HCT116 (cell line): Measurements from ENCODE around the gene GRIN1. TPM values are rescaled to one million over a fixed set of nuclear protein-coding genes. Genes with fewer than 3 reads are reported as not detected.

Source experiments
- ATAC-seq: fragments of 200-7000 bp; cut with Tn5 transposase; 2 replicates; pipeline ENCODE4 v1.9.1; 2020; ENCODE audit warnings: mild to moderate bottlenecking, moderate library complexity
- BruUV-seq: library from RNA; stranded (reverse); fragments of 400-500 nt; replicated peaks from 2 replicates; lab custom pipeline; 2021; lab: Mats Ljungman, UMichigan
- CTCF ChIA-PET: fragments of 300-600 bp; sonication (Branson Sonifier 250); formaldehyde crosslinking; loops from one replicate; lab custom pipeline; 2021; ENCODE audit warnings: antibody characterized with exemption; lab: Charles Lee
- POLR2A ChIA-PET: fragments of 300-600, 350-600 bp; sonication (Branson Sonifier 250); formaldehyde crosslinking; loops from one replicate; lab custom pipeline; 2021; ENCODE audit warnings: antibody characterized with exemption; lab: Charles Lee
- RAD21 ChIA-PET, 2 experiments: fragments of 300-600 bp; sonication (Branson Sonifier 250); formaldehyde crosslinking; loops; one replicate each; lab custom pipeline; 2023; ENCODE audit warnings: low total read pairs in 2 of 2; ENCODE audit not compliant: uncharacterized antibody in 2 of 2, unreplicated experiment in 2 of 2, low non-redundant PET in 1 of 2; lab: Charles Lee
- DNase-seq: peaks from one replicate; pipeline ENCODE4 v3.0.0-alpha.2; 2010; ENCODE audit warnings: low read depth, low spot score
- H2AFZ ChIP-seq: fragments of 200-600 bp; shearing (Covaris generic), sonication (generic); 2 replicates; pipeline ENCODE4 v1.6.1; 2017; ENCODE audit warnings: low read depth, mixed run types, mixed read lengths, antibody characterized with exemption, low read length; ENCODE audit not compliant: poor library complexity, severe bottlenecking
- H3K27ac ChIP-seq: 2 replicates; pipeline ENCODE4 v1.5.1; 2012; ENCODE audit warnings: low read depth, low read length
- H3K27me3 ChIP-seq: fragments of 200-600 bp; sonication (generic); 2 replicates; pipeline ENCODE4 v1.6.1; 2016; ENCODE audit warnings: mixed run types, low read length, mixed read lengths; ENCODE audit not compliant: insufficient read depth
- H3K36me3 ChIP-seq, 2 experiments: fragments of 200-500 bp in 1 of 2; fragments of 200-600 bp in 1 of 2; sonication (Bioruptor generic) in 1 of 2; sonication (generic) in 1 of 2; 2 replicates each; pipeline versions ENCODE4 v1.5.1 to v1.6.1; 2014 to 2016; ENCODE audit warnings: low read length in 2 of 2, inconsistent platforms in 1 of 2, mixed read lengths in 1 of 2, mixed run types in 1 of 2; ENCODE audit not compliant: insufficient read depth in 2 of 2, control insufficient read depth in 1 of 2
- H3K4me1 ChIP-seq, 2 experiments: fragments of 200-600 bp in 1 of 2; sonication (generic) in 1 of 2; 2 replicates each; pipeline versions ENCODE4 v1.5.1 to v1.6.1; 2012 to 2017; ENCODE audit warnings: low read length in 2 of 2, inconsistent platforms in 1 of 2, mild to moderate bottlenecking in 1 of 2, mixed read lengths in 1 of 2, mixed run types in 1 of 2, moderate library complexity in 1 of 2; ENCODE audit not compliant: insufficient read depth in 2 of 2, control insufficient read depth in 1 of 2
- H3K4me2 ChIP-seq: fragments of 200-600 bp; sonication (generic); 2 replicates; pipeline ENCODE4 v1.6.1; 2017; ENCODE audit warnings: mixed run types, low read length, mixed read lengths
- H3K4me3 ChIP-seq, 2 experiments: fragments of 200-600 bp in 1 of 2; sonication (generic) in 1 of 2; replicated peaks in 1 of 2; 2 replicates each; pipeline ENCODE4 v1.5.1; 2011 to 2016; ENCODE audit warnings: low read length in 2 of 2, control low read depth in 1 of 2, low read depth in 1 of 2, mild to moderate bottlenecking in 1 of 2, mixed read lengths in 1 of 2, mixed run types in 1 of 2
- H3K79me2 ChIP-seq: fragments of 200-600 bp; sonication (generic); 2 replicates; pipeline ENCODE4 v1.6.1; 2017; ENCODE audit warnings: mild to moderate bottlenecking, mixed run types, low read length, moderate library complexity, mixed read lengths; ENCODE audit not compliant: insufficient read depth
- H3K9ac ChIP-seq: fragments of 200-600 bp; sonication (generic); 2 replicates; pipeline ENCODE4 v1.6.1; 2016; ENCODE audit warnings: low read length, mixed read lengths
- H3K9me2 ChIP-seq: fragments of 200-600 bp; sonication (generic), shearing (Covaris generic); 2 replicates; pipeline ENCODE4 v1.6.1; 2017; ENCODE audit warnings: mixed run types, mild to moderate bottlenecking, moderate library complexity; ENCODE audit not compliant: insufficient read depth
- H3K9me3 ChIP-seq, 2 experiments: fragments of 200-500 bp in 1 of 2; fragments of 200-600 bp in 1 of 2; sonication (Bioruptor generic) in 1 of 2; sonication (generic) in 1 of 2; 2 replicates each; pipeline ENCODE4 v1.6.1; 2014 to 2017; ENCODE audit warnings: low read length in 2 of 2, mixed read lengths in 2 of 2, inconsistent platforms in 1 of 2, low read depth in 1 of 2, mild to moderate bottlenecking in 1 of 2, mixed run types in 1 of 2, moderate library complexity in 1 of 2; ENCODE audit not compliant: control insufficient read depth in 1 of 2, insufficient read depth in 1 of 2
- H4K20me1 ChIP-seq: fragments of 200-600 bp; sonication (generic), shearing (Covaris generic); 2 replicates; pipeline ENCODE4 v1.6.1; 2017; ENCODE audit warnings: mixed run types, mild to moderate bottlenecking, moderate library complexity; ENCODE audit not compliant: insufficient read depth
- CBX3 ChIP-seq: IDR thresholded peaks from 2 replicates; pipeline ENCODE4 v1.6.1; 2012; ENCODE audit warnings: low read depth
- CTCF ChIP-seq, 3 experiments: fragments of 200-600 bp in 1 of 3; sonication (generic) in 1 of 3; IDR thresholded peaks in 2 of 3; conservative IDR thresholded peaks in 1 of 3; 2 replicates each; pipeline ENCODE4 v1.5.1; 2012 to 2017; ENCODE audit warnings: low read depth in 2 of 3, low read length in 2 of 3, antibody characterized with exemption in 1 of 3, borderline replicate concordance in 1 of 3, control low read depth in 1 of 3, mild to moderate bottlenecking in 1 of 3, mixed read lengths in 1 of 3, mixed run types in 1 of 3, moderate library complexity in 1 of 3; ENCODE audit not compliant: insufficient read depth in 1 of 3
- EGR1 ChIP-seq: IDR thresholded peaks from 2 replicates; pipeline ENCODE4 v1.6.1; 2012; ENCODE audit warnings: low read depth
- ELF1 ChIP-seq: IDR thresholded peaks from 2 replicates; pipeline ENCODE4 v1.6.1; 2012; ENCODE audit warnings: low read depth, borderline replicate concordance
- EZH2 ChIP-seq: fragments of 200-600 bp; sonication (generic); IDR thresholded peaks from 2 replicates; pipeline ENCODE4 v1.6.1; 2017; ENCODE audit warnings: antibody characterized with exemption, mixed run types
- EZH2phosphoT487 ChIP-seq: fragments of 200-600 bp; IDR thresholded peaks from 2 replicates; pipeline ENCODE4 v1.6.1; 2018; ENCODE audit warnings: antibody characterized with exemption, borderline replicate concordance
- FOSL1 ChIP-seq: IDR thresholded peaks from 2 replicates; pipeline ENCODE4 v1.6.1; 2012; ENCODE audit warnings: low read depth
- JUND ChIP-seq: IDR thresholded peaks from 2 replicates; pipeline ENCODE4 v1.6.1; 2012
- RAD21 ChIP-seq: IDR thresholded peaks from 2 replicates; pipeline ENCODE4 v1.6.1; 2012; ENCODE audit warnings: low read depth, mild to moderate bottlenecking
- SP1 ChIP-seq: IDR thresholded peaks from 2 replicates; pipeline ENCODE4 v1.6.1; 2012; ENCODE audit warnings: low read depth
- SRF ChIP-seq: IDR thresholded peaks from 2 replicates; pipeline ENCODE4 v1.6.1; 2012; ENCODE audit warnings: low read depth
- TCF7L2 ChIP-seq: IDR thresholded peaks from 2 replicates; pipeline ENCODE4 v1.7.0; 2011; ENCODE audit warnings: borderline replicate concordance, inconsistent platforms; ENCODE audit not compliant: insufficient read depth, insufficient read length; ENCODE audit errors: extremely low read depth
- YY1 ChIP-seq: IDR thresholded peaks from 2 replicates; pipeline ENCODE4 v1.6.1; 2011; ENCODE audit warnings: low read length, low read depth, moderate library complexity, mild to moderate bottlenecking; ENCODE audit not compliant: insufficient replicate concordance; ENCODE audit errors: extremely low read depth
- ZFX ChIP-seq: fragments of 450-650 bp; IDR thresholded peaks from 2 replicates; pipeline ENCODE4 v1.6.1; 2017
- ZNF274 ChIP-seq: fragments of 200-500 bp; sonication (Bioruptor generic); IDR thresholded peaks from 2 replicates; pipeline ENCODE4 v1.6.1; 2014; ENCODE audit warnings: mild to moderate bottlenecking, low read depth, low read length, inconsistent platforms
- intact Hi-C: fragments of 100-400 bp; cut with micrococcal nuclease; formaldehyde crosslinking; loops from 2 replicates; pipeline ENCODE4 v1.10.0; 2022
- total RNA-seq: library from RNA; stranded (reverse); gene quantifications from one replicate; pipeline ENCODE4 v1.2.1, GENCODE V29; 2021; ENCODE audit not compliant: unreplicated experiment

GRIN1 gene
- total RNA-seq, 1 experiment from 2014 or later = 23.1 TPM

- Histone ChIP-seq H3K9me3 (no peaks in the 10 kb centered on the region; a peak in 1 of 4 replicates), H3K36me3 (no peaks in the 10 kb centered on the region), H3K9ac (no peak overlapping the region), H3K4me3 (no peak overlapping the region), H4K20me1 (no peaks in the 10 kb centered on the region), H3K9me2 (no peaks in the 10 kb centered on the region), H3K27ac (no peak overlapping the region), H2AFZ (no peak overlapping the region), H3K4me2 (no peak overlapping the region), H3K79me2 (no peaks in the 10 kb centered on the region), H3K27me3 (no peaks in the 10 kb centered on the region), H3K4me1 (peaks cover 12 to 22% of the 10 kb centered on the region in 2 experiments)
- ChIA-PET POLR2A (no interaction called here), RAD21 (no interaction called here), CTCF (no interaction called here)
- no TSS peak for BruUV-seq
- TF ChIP-seq SRF (no peak), FOSL1 (no peak), CTCF (IDR thresholded peaks at IDR 0.05 in 2 of 3, conservative IDR thresholded peaks at IDR 0.05 in 1 of 3; ENCODE audit: borderline replicate concordance in 1 of 3, insufficient read depth in 1 of 3, low read depth in 2 of 3, low read length in 2 of 3) (no peak), ELF1 (no peak), SP1 (no peak), EZH2 (no peak), YY1 (no peak), ZFX (no peak), EGR1 (no peak), JUND (no peak), TCF7L2 (no peak), ZNF274 (no peak), RAD21 (no peak), EZH2phosphoT487 (no peak), CBX3 (no peak)
- DNase-seq (no peak), ATAC-seq (no peak)
- intact Hi-C loops = no loop called here
These were observed 9.3 kb downstream of the GRIN1 start for GRCh38 chr9:137148242-137148641.
